NCI-H2029 treated with DMSO at 0.1 percent for 48 hours (cell line): Measurements from ENCODE around the gene BRF1.

ENCODE experiments used
- DNase-seq: peaks from one replicate; lab custom pipeline; 2025; lab: John Stamatoyannopoulos, UW

BRF1 gene

GRCh38 chr14:105195522-105196264 is 105.1 kb downstream of the BRF1 start:
- no peak for DNase-seq

DNA sequence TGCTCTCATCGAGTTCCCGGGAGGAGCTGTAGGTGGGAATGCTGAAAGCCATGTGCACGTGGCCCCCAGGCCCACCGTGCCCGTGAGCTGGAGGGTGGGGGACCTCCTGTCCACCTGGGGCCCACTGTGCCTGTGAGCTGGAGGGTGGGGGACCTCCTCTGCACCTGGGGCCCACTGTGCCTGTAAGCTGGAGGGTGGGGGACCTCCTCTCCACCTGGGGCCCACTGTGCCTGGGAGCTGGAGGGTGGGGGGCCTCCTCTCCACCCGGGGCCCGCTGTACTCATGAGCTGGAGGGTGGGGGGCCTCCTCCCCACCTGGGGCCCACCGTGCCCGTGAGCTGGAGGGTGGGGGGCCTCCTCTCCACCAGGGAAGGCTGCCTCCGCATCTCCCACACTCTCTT is 105.8 kb downstream of the BRF1 start:
- DNase-seq, result no peak

GRCh38 chr14:105193916-105194782 is 106.7 kb downstream of the BRF1 start:
- peak; percentile 25 for DNase-seq

- no peak for DNase-seq
These were observed 107.7 kb downstream of the BRF1 start for GRCh38 chr14:105192866-105193731.

DNA sequence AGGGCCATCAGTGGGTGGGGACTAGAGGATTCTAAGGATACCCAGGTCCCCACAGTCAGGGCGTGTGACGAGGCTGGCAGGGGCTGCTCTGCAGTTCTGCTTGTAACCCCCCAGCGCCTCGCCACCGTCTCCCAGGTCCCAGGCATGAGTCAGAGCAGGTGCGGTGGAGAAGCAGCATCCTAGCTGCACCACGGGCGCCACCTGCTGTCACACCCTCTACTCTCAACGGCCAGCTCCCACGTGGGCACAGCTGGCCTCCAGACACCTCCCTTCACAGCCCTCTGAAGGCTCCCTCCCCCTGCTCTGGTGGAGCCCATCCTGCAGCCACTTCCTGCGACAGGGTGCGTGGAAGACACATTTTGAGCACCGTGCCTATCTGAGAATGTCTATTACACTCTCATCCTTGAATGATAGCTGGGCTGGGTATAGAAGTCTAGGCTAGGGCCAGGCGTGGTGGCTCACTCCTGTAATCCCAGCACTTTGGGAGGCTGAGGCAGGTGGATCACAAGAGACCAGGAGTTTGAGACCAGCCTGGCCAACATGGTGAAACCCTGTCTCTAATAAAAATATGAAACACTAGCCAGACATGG is 112.8 kb downstream of the BRF1 start:
- no peak for DNase-seq

GRCh38 chr14:105187116-105187515 is 113.7 kb downstream of the BRF1 start:
- peak; percentile 24 for DNase-seq

DNA sequence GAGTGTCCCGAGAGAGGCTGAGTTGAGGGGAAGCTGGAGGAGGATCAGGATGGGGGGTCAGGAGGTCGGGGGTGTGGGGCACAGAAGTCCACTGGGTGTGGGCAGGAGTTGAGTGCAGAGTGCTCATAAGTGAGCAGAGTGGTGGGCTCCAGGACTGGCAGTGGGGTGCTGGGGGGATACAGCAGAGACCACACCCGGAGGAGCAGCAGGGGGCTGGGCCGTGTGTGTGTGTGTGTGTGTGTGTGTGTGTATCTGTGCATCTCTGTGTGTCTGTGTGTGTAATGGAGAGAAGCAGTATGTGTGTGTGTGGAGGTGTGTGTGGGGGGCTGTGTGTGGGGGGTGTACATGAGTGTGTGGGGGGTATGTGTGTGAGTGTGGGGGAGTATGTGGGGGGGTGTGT is 114.8 kb downstream of the BRF1 start:
- no peak for DNase-seq

DNA sequence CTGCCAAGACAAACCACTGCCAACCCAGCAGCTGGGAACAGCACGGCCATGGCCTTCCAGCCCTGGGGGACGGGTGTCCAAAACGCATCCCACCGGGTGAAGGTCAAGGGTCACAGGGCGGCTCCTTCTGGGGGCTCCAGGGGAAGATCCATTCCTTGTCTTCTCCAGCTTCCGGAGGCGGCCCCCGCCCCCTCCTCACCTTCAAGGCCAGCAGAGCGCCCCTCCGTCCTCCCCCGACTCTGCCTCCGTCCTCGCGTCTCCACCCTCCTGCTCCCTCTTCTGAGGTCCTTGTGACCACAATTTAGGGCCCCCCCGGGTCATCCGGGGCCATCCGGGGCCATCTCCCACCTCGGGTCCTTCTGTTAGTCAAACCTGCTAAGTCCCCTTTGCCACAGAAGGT is 115.8 kb downstream of the BRF1 start:
- DNase-seq, result no peak

DNA sequence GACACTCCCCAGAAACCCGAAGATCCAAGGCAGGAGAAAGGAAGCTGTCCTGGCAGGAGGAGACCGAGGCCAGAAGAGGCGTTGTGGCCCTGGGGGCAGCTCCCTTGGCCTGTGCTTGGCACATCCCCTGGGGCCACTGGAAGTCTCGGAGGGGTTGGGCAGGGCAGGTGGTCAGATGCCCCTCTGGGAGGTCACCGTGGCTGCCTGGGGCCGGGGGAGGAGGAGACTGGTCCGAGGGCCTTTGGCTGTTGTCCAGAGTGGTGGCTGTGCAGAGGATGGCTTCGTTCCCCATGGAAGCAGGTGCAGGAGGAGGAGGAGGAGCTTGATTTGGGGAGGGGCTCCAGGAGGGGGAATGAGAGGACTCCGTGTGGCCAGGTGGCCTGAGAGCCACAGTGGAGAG is 116.3 kb downstream of the BRF1 start:
- no peak for DNase-seq

DNA sequence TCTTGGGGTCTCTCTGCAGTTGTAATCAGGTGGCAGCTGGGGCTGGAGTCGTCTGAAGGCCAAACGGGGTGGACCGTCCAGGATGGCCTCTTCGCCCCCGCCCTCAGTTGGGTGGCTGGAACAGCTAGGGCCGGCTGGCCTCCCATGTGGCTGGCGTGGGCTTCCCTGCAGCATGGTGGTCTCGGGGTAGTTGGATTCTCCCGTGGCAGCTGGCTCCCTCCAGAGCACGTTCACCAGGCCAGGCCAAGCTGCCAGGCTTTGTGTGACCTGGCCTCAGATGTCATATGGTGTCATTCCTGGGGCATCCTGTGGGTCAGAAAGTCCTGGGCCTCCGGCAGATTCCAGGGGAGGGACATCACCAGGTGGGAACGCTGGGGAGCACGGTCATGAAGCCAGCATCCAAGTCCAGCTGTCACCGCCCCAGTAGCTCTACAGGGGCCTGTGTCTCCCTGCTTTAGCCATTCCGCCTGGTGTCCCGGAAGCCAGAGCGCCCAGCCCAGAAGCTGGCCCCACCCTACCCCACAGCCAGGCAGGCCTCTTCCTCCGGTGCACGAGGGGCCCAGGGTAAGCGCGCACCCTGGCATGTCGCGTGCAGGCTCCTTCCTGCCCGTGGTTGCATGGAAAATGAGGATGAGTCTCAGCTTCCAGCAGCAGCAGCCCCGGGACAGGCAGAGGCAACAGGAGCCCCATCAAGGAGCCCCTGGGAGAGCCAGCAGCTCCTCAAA is 118.3 kb downstream of the BRF1 start:
- no peak for DNase-seq

DNA sequence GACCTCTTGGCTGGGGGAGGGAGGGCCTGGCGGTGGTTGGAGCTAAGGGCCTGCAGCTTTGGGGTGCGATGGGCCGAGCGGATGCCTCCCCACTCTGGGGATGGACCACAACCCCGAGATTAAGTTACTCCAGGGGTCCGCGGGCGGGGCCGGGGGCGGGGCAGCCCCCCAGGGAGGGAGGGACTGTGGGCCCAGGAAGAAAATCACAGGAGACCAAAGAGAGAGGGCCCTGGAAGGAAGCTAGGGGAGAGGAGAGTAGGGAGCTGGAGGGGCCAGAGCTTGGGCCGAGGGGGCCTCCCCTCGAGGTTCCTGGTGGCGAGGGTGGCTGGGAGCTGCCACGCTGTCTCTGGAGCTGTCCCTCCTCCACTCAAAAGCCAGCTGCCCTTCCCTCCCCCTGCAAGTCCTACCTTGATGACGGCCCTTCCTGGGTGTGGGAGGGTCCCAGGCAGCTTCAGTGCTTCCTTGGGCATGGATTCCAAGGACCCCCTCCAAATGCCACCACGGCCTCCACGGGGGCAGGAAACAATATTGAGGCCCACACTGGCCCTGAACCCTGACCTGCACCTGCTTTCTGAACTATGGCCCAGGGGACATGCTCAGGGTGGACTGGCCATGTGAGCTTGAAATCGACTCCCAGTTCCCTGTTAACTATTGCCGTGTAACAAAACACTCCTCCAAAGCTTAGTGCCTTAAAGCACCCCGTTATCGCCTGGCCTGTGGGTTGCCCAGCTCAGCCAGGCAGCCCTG is 119.1 kb downstream of the BRF1 start:
- no peak for DNase-seq

- DNase-seq, result no peak
These were observed 119.9 kb downstream of the BRF1 start, which contains the start of gene NUDT14 for GRCh38 chr14:105180592-105181548. NUDT14 (minus strand) TSS chr14:105181312; CDS start chr14:105181209, 103 bp downstream.

DNA sequence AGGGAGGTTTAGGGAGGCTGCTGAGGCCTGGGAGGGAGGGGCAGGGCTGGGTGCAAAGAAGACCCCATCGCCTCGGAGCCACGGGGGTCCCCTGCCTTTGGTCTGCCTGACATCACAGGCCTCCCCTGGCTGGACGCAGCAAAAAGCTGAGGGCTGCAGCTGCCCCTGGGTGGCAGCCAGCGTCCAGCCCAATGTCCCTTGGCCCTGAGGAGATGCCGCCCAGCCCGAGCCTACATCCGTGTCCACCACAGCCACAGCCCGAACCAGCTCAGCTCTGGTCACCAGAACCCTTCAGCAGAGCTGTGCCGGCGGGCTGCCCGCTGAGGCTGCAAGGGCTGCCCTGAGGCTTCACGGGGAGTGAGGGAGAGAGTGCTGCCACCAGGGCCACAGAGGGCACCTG is 121.6 kb downstream of the BRF1 start:
- DNase-seq, result no peak

DNA sequence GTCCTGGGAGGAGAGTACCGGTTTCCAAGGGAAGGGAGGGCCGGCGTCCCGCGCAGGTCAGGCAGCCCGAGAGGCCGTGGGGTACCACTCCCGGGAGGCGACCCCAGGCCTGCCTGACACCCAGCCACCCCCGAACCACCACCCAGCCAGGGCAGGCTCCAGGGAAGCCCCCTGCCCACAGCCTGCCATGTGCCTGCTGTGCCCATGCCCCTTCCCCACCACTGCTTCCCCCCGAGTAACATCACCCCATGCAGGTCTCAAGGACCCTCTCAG is 122.0 kb downstream of the BRF1 start:
- no peak for DNase-seq

- DNase-seq, result no peak
These were observed 122.5 kb downstream of the BRF1 start for GRCh38 chr14:105178069-105178867.

DNA sequence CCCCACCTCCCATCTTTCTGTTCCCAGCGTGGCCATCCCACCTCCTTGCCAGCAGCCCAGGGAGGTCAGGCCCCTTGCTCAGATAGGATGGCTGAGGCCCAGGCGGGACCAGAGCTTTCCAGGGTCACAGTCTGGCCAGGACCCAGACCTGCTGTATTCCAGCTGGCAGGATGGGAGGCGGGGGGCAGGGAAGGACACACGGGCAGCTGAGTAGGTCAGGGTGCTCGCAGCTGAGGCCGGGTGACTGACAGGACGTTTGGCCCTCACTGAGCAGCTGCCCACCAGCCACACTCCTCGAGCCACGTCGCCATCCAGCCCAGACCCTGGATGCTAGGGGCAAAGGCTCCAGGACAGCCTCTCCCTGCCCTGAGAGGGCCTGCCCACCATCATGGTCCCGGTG is 123.7 kb downstream of the BRF1 start:
- no peak for DNase-seq

GRCh38 chr14:105176513-105176912 is 124.3 kb downstream of the BRF1 start:
- no peak for DNase-seq
